Measurements from ENCODE around the gene SIAH2. TPM values are rescaled to one million over a fixed set of nuclear protein-coding genes. Genes with fewer than 3 reads are reported as not detected.
"Not testable (repeated sequence)": the region's sequence is repeated elsewhere in the genome, so short reads cannot be mapped to it uniquely, and the experiment has no call there.

Gene SIAH2
- total and polyA plus RNA-seq, 9 of the 15 experiments (the other 6 are each of a cell fraction or from before 2014, with no cell fraction given): 4.8 to 39.0 (median 29.9) TPM

GRCh38 chr3:150797155-150797554 lies 34.2 kb upstream of the SIAH2 start (continued):
- TF ChIP-seq NUFIP1 (IDR thresholded peaks at IDR 0.05; ENCODE audit: partially characterized antibody) (no peak), ZNF175 (CRISPR knock-in tag; IDR thresholded peaks at IDR 0.05; ENCODE audit: low read depth) (no peak), PHB2 (IDR thresholded peaks at IDR 0.05; ENCODE audit: low read depth) (no peak), HEY1 (CRISPR knock-in tag; IDR thresholded peaks at IDR 0.05; ENCODE audit: borderline replicate concordance) (no peak), KLF1 (tag; IDR thresholded peaks at IDR 0.05) (no peak), CBX8 (IDR thresholded peaks at IDR 0.05; ENCODE audit: borderline replicate concordance, extremely low read depth, low read depth, low read length, poor library complexity, severe bottlenecking) (no peak)

GRCh38 chr3:150796527-150796926 lies 33.6 kb upstream of the SIAH2 start:
- H3K9me3 ChIP-seq (replicated peaks; ENCODE audit: control insufficient read depth, insufficient read depth, low read depth, low read length); ATAC-seq; POLR2A ChIA-PET; H2AFZ ChIP-seq (ENCODE audit: low read depth, low read length); H3K27ac ChIP-seq (ENCODE audit: extremely low read depth, low read depth, low read length); H4K20me1 ChIP-seq (replicated peaks; ENCODE audit: control insufficient read depth, insufficient read depth, low read length); H3K9ac ChIP-seq (ENCODE audit: insufficient read depth in 1 of 2, low read depth in 2 of 2, low read length in 2 of 2); H3K36me3 ChIP-seq (ENCODE audit: control insufficient read depth, insufficient read depth, low read length); FAIRE-seq; intact Hi-C loops (cut with micrococcal nuclease); H3K9me1 ChIP-seq (ENCODE audit: control insufficient read depth, insufficient read depth, low read length); BruUV-seq (replicated peaks); H3K4me1 ChIP-seq (replicated peaks in 1 of 2; ENCODE audit: control insufficient read depth in 2 of 2, insufficient read depth in 2 of 2, low read length in 2 of 2); H3K4me2 ChIP-seq (ENCODE audit: insufficient read depth, low read length); CTCF ChIA-PET (ENCODE audit: low intra/inter-chr PET ratio); H3K79me2 ChIP-seq (ENCODE audit: control insufficient read depth, insufficient read depth, low read length); H3K4me3 ChIP-seq; DNase-seq (ENCODE audit: extremely low read depth in 1 of 4, low spot score in 3 of 4): not testable (repeated sequence)
- in situ Hi-C loops (cut with MboI): loop anchor here (10.0 kb wide), 1 partner anchor 358 kb away; no protein-coding TSS in a partner anchor
- peaks cover 11 to 27% of the 10 kb centered on the region in 2 experiments; a peak in 4 of 5 replicates for H3K27me3 ChIP-seq (ENCODE audit: control insufficient read depth in 2 of 2, insufficient read depth in 2 of 2, low read length in 2 of 2)
- 13% methylated on average over 1 of the region's 2 CpGs for WGBS (ENCODE audit: insufficient coverage, low coverage, missing lambda C conversion rate)
- TF ChIP-seq ARHGAP35 (IDR thresholded peaks at IDR 0.05; ENCODE audit: partially characterized antibody) (peak; percentile 24), HBP1 (CRISPR knock-in tag; IDR thresholded peaks at IDR 0.05) (0 out of 2 replicates have a peak, but pooled peaks have one; percentile 34), ZBTB26 (CRISPR knock-in tag; IDR thresholded peaks at IDR 0.05) (0 out of 2 replicates have a peak, but pooled peaks have one; percentile 22), ZNF512 (tag; IDR thresholded peaks at IDR 0.05) (peak; percentile 95), MTA1 (IDR thresholded peaks at IDR 0.05; ENCODE audit: borderline replicate concordance) (0 out of 2 replicates have a peak, but pooled peaks have one; percentile 24), OTX1 (CRISPR knock-in tag; IDR thresholded peaks at IDR 0.05) (0 out of 2 replicates have a peak, but pooled peaks have one; percentile 28), MTA2 (IDR thresholded peaks at IDR 0.05; ENCODE audit: low read depth) (0 out of 2 replicates have a peak, but pooled peaks have one; percentile 40), LARP7 (IDR thresholded peaks at IDR 0.05) (0 out of 2 replicates have a peak, but pooled peaks have one; percentile 41), THRB (CRISPR knock-in tag; conservative IDR thresholded peaks at IDR 0.05) (0 out of 2 replicates have a peak, but pooled peaks have one; percentile 47)
